HEK293T (cell line): ENCODE measurements around the gene NF1.
"Not testable (repeated sequence)": the region's sequence is repeated elsewhere in the genome, so short reads cannot be mapped to it uniquely, and the experiment has no call there.

ENCODE experiments used
- CTCF ChIA-PET: fragments of 350-600 bp; formaldehyde crosslinking; extraction: SDS; loops from one replicate; lab custom pipeline; 2021; ENCODE audit warnings: antibody characterized with exemption, inconsistent platforms; lab: Yijun Ruan, JAX
- POLR2A ChIA-PET: fragments of 350-600 bp; formaldehyde crosslinking; extraction: SDS; loops from one replicate; lab custom pipeline; 2020; ENCODE audit warnings: antibody characterized with exemption, inconsistent platforms; lab: Yijun Ruan, JAX
- DNase-seq: peaks from one replicate; pipeline ENCODE4 v3.0.0; 2012; ENCODE audit warnings: mixed read lengths; ENCODE audit errors: extremely low spot score
- ARNT ChIP-seq: fragments of 450-650 bp; IDR thresholded peaks from 2 replicates; pipeline ENCODE4 v1.6.1; 2017; ENCODE audit warnings: mild to moderate bottlenecking
- BHLHE40 ChIP-seq: fragments of 450-650 bp; IDR thresholded peaks from 2 replicates; pipeline ENCODE4 v1.6.1; 2016; ENCODE audit warnings: mild to moderate bottlenecking, moderate library complexity, borderline replicate concordance
- CTBP1 ChIP-seq: fragments of 450-650 bp; IDR thresholded peaks from 2 replicates; pipeline ENCODE4 v1.6.1; 2016; ENCODE audit warnings: borderline replicate concordance
- ELF4 ChIP-seq: fragments of 450-650 bp; IDR thresholded peaks from 2 replicates; pipeline ENCODE4 v1.6.1; 2017; ENCODE audit warnings: antibody characterized with exemption
- FOXA1 ChIP-seq: fragments of 450-650 bp; IDR thresholded peaks from 2 replicates; pipeline ENCODE4 v1.6.1; 2016; ENCODE audit warnings: mild to moderate bottlenecking
- FOXK2 ChIP-seq: fragments of 450-650 bp; IDR thresholded peaks from 2 replicates; pipeline ENCODE4 v1.6.1; 2016; ENCODE audit warnings: mild to moderate bottlenecking
- FOXM1 ChIP-seq: fragments of 450-650 bp; IDR thresholded peaks from 2 replicates; pipeline ENCODE4 v1.6.1; 2017; ENCODE audit warnings: mild to moderate bottlenecking, borderline replicate concordance
- HDGF ChIP-seq: fragments of 450-650 bp; IDR thresholded peaks from 2 replicates; pipeline ENCODE4 v1.6.1; 2017; ENCODE audit warnings: antibody characterized with exemption, borderline replicate concordance
- L3MBTL2 ChIP-seq: fragments of 450-650 bp; conservative IDR thresholded peaks from 2 replicates; pipeline ENCODE4 v1.6.1; 2016; ENCODE audit warnings: mild to moderate bottlenecking
- LEF1 ChIP-seq: fragments of 450-650 bp; IDR thresholded peaks from 2 replicates; pipeline ENCODE4 v1.6.1; 2017; ENCODE audit warnings: mild to moderate bottlenecking, borderline replicate concordance
- NFRKB ChIP-seq: fragments of 450-650 bp; IDR thresholded peaks from 2 replicates; pipeline ENCODE4 v1.6.1; 2016; ENCODE audit warnings: mild to moderate bottlenecking, moderate library complexity
- PKNOX1 ChIP-seq: fragments of 450-650 bp; IDR thresholded peaks from 2 replicates; pipeline ENCODE4 v1.6.1; 2016
- SP1 ChIP-seq: fragments of 450-650 bp; IDR thresholded peaks from 2 replicates; pipeline ENCODE4 v1.6.1; 2017
- SUZ12 ChIP-seq: fragments of 450-650 bp; IDR thresholded peaks from 2 replicates; pipeline ENCODE4 v1.6.1; 2016; ENCODE audit warnings: mild to moderate bottlenecking
- TARDBP ChIP-seq: fragments of 450-650 bp; IDR thresholded peaks from 2 replicates; pipeline ENCODE4 v1.6.1; 2016
- ZNF384 ChIP-seq: fragments of 450-650 bp; IDR thresholded peaks from 2 replicates; pipeline ENCODE4 v1.6.1; 2016

Gene NF1

GRCh38 chr17:31286587-31286986 lies 191.8 kb downstream of the NF1 start:
- DNase-seq = no peak
- ChIA-PET CTCF (interaction anchor here (0.7 kb wide), 1 partner anchor 30 kb away, joined by 3 read pairs; no protein-coding TSS in a partner anchor), POLR2A (no interaction called here)
- no peak for TF ChIP-seq SUZ12
- no peak for TF ChIP-seq FOXA1
- TF ChIP-seq FOXK2 = no peak
- TF ChIP-seq HDGF = no peak
- TF ChIP-seq SP1 = no peak
- no peak for TF ChIP-seq ZNF384
- TF ChIP-seq NFRKB = no peak
- no peak for TF ChIP-seq PKNOX1
- TF ChIP-seq L3MBTL2 = no peak
- TF ChIP-seq CTBP1 = no peak
- no peak for TF ChIP-seq ELF4
- TF ChIP-seq FOXM1 = no peak
- TF ChIP-seq TARDBP = no peak
- no peak for TF ChIP-seq ARNT
- no peak for TF ChIP-seq BHLHE40
- TF ChIP-seq LEF1 = no peak

- DNase-seq, CTCF ChIA-PET, POLR2A ChIA-PET: not testable (repeated sequence)
Observed at GRCh38 chr17:31287932-31288331, 193.2 kb downstream of the NF1 start.

GRCh38 chr17:31289790-31290189 lies 195.0 kb downstream of the NF1 start:
- CTCF ChIA-PET = no interaction called here
- DNase-seq = no peak
- POLR2A ChIA-PET = no interaction called here
- TF ChIP-seq L3MBTL2 (no peak), PKNOX1 (no peak), CTBP1 (no peak), TARDBP (no peak), FOXK2 (no peak)

GRCh38 chr17:31291820-31292219 lies 197.0 kb downstream of the NF1 start:
- TF ChIP-seq HDGF (no peak), FOXM1 (no peak), SUZ12 (no peak), NFRKB (no peak), SP1 (no peak), L3MBTL2 (no peak), CTBP1 (no peak), ZNF384 (no peak), FOXA1 (no peak), TARDBP (no peak), LEF1 (no peak), ARNT (no peak), PKNOX1 (no peak)
- ChIA-PET POLR2A (no interaction called here), CTCF (no interaction called here)
- no peak for DNase-seq

GRCh38 chr17:31293581-31293980 lies 198.8 kb downstream of the NF1 start:
- POLR2A ChIA-PET = interaction anchor here (0.8 kb wide), 1 partner anchor 199 kb away, joined by 3 read pairs; no protein-coding TSS in a partner anchor
- TF ChIP-seq ZNF384 = no peak
- no peak for TF ChIP-seq LEF1
- TF ChIP-seq TARDBP = no peak
- TF ChIP-seq NFRKB = no peak
- TF ChIP-seq HDGF = no peak
- TF ChIP-seq FOXM1 = no peak
- TF ChIP-seq CTBP1 = no peak
- no peak for TF ChIP-seq ELF4
- CTCF ChIA-PET = no interaction called here
- no peak for DNase-seq

GRCh38 chr17:31294231-31294630 lies 199.5 kb downstream of the NF1 start:
- TF ChIP-seq ZNF384 = no peak
- TF ChIP-seq LEF1 = no peak
- TF ChIP-seq L3MBTL2 = no peak
- TF ChIP-seq SUZ12 = no peak
- no peak for TF ChIP-seq ARNT
- no peak for TF ChIP-seq BHLHE40
- no peak for TF ChIP-seq SP1
- TF ChIP-seq PKNOX1 = no peak
- TF ChIP-seq FOXK2 = no peak
- no peak for TF ChIP-seq HDGF
- no peak for TF ChIP-seq FOXM1
- no peak for TF ChIP-seq CTBP1
- no peak for TF ChIP-seq TARDBP
- no peak for TF ChIP-seq NFRKB
- CTCF ChIA-PET = no interaction called here
- POLR2A ChIA-PET = interaction anchor here (0.8 kb wide), 1 partner anchor 200 kb away, joined by 3 read pairs; no protein-coding TSS in a partner anchor
- no peak for DNase-seq
